GM18873 (cell line): ENCODE data around the gene PCSK1N.

Experiments
- ATAC-seq: cut with Tn5 transposase; IDR thresholded peaks from one replicate; pipeline ENCODE4 v1.9.1; 2021; ENCODE audit warnings: mild to moderate bottlenecking, moderate library complexity, moderate number of reproducible peaks; ENCODE audit not compliant: unreplicated experiment, low FRiP score

The PCSK1N gene

GRCh38 chrX:48792219-48792618, 43.2 kb downstream of the PCSK1N start:
- ATAC-seq: no peak

GRCh38 chrX:48791063-48791820, 44.2 kb downstream of the PCSK1N start:
- no peak for ATAC-seq

GRCh38 chrX:48790477-48790876, 44.9 kb downstream of the PCSK1N start:
- no peak for ATAC-seq

- ATAC-seq: no peak
Measured at GRCh38 chrX:48789366-48790220, 45.8 kb downstream of the PCSK1N start.

- no peak for ATAC-seq
Measured at GRCh38 chrX:48787505-48788443, 47.6 kb downstream of the PCSK1N start.

GRCh38 chrX:48786825-48787504, 48.4 kb downstream of the PCSK1N start:
- ATAC-seq: no peak

GRCh38 chrX:48786341-48786800, 49.0 kb downstream of the PCSK1N start, which contains the start of gene GATA1:
Gene GATA1 (plus strand): TSS chrX:48786590. CDS start chrX:48791110, 4,520 bp downstream.
- no peak for ATAC-seq

GRCh38 chrX:48785540-48786214, 49.7 kb downstream of the PCSK1N start:
- ATAC-seq: no peak

GRCh38 chrX:48785186-48785539, 50.2 kb downstream of the PCSK1N start:
- no peak for ATAC-seq

- ATAC-seq: no peak
Measured at GRCh38 chrX:48784726-48785125, 50.7 kb downstream of the PCSK1N start.

- ATAC-seq: no peak
Measured at GRCh38 chrX:48782795-48783194, 52.6 kb downstream of the PCSK1N start.

GRCh38 chrX:48782216-48782615, 53.2 kb downstream of the PCSK1N start:
- ATAC-seq: no peak

- no peak for ATAC-seq
Measured at GRCh38 chrX:48781705-48782104, 53.7 kb downstream of the PCSK1N start.
